ENCODE data around the gene RANBP10. TPM values are rescaled to one million over a fixed set of nuclear protein-coding genes. Genes with fewer than 3 reads are reported as not detected.

The RANBP10 gene
- total RNA-seq, 2 donors from 2014 or later: 7.8 to 8.9 TPM

GRCh38 chr16:67774457-67774853 lies 31.9 kb downstream of the RANBP10 start:
- peaks cover 14% of the 10 kb centered on the region for H3K36me3 ChIP-seq
- peaks cover 0 to 23% of the 10 kb centered on the region in 2 donors for H3K4me1 ChIP-seq
- no peaks in the 10 kb centered on the region for H3K9me3 ChIP-seq
- no peaks in the 10 kb centered on the region for H3K27me3 ChIP-seq
- H3K4me3 ChIP-seq: no peak overlapping the region
- DNase-seq (ENCODE audit: low spot score): no peak
- TF ChIP-seq CTCF (IDR thresholded peaks at IDR 0.05): no peak
- H3K27ac ChIP-seq: no peak overlapping the region

- no peak overlapping the region for H3K4me3 ChIP-seq
- no peak for TF ChIP-seq CTCF (IDR thresholded peaks at IDR 0.05)
Observed at GRCh38 chr16:67773569-67774456, 32.5 kb downstream of the RANBP10 start.

GRCh38 chr16:67773099-67773498 lies 33.3 kb downstream of the RANBP10 start:
- H3K27me3 ChIP-seq: no peaks in the 10 kb centered on the region
- no peak overlapping the region for H3K27ac ChIP-seq
- peaks cover 14% of the 10 kb centered on the region for H3K36me3 ChIP-seq
- peaks cover 0 to 22% of the 10 kb centered on the region in 2 donors for H3K4me1 ChIP-seq
- peak; percentile 66 for DNase-seq (ENCODE audit: low spot score)
- H3K4me3 ChIP-seq: no peak overlapping the region
- no peaks in the 10 kb centered on the region for H3K9me3 ChIP-seq
- no peak for TF ChIP-seq CTCF (IDR thresholded peaks at IDR 0.05)

More at GRCh38 chr16:67773569-67774456, 32.5 kb downstream of the RANBP10 start:
- Histone ChIP-seq H3K9me3 (no peaks in the 10 kb centered on the region), H3K36me3 (peaks cover 14% of the 10 kb centered on the region), H3K4me1 (peaks cover 0 to 22% of the 10 kb centered on the region in 2 donors), H3K27me3 (no peaks in the 10 kb centered on the region), H3K27ac (no peak overlapping the region)
- peak; percentile 59 for DNase-seq (ENCODE audit: low spot score)

- Histone ChIP-seq H3K4me1 (peaks cover 0 to 22% of the 10 kb centered on the region in 2 donors), H3K36me3 (peaks cover 14% of the 10 kb centered on the region), H3K27ac (no peak overlapping the region), H3K9me3 (no peaks in the 10 kb centered on the region), H3K27me3 (no peaks in the 10 kb centered on the region), H3K4me3 (no peak overlapping the region)
- TF ChIP-seq CTCF (IDR thresholded peaks at IDR 0.05): no peak
- no peak for DNase-seq (ENCODE audit: low spot score)
Observed at GRCh38 chr16:67770346-67770991, 35.9 kb downstream of the RANBP10 start.

GRCh38 chr16:67767953-67768352 lies 38.4 kb downstream of the RANBP10 start:
- TF ChIP-seq CTCF (IDR thresholded peaks at IDR 0.05): no peak
- DNase-seq (ENCODE audit: low spot score): no peak
- Histone ChIP-seq H3K9me3 (no peaks in the 10 kb centered on the region), H3K4me3 (no peak overlapping the region), H3K36me3 (peaks cover 19% of the 10 kb centered on the region), H3K4me1 (peaks cover 0 to 5% of the 10 kb centered on the region in 2 donors), H3K27ac (no peak overlapping the region), H3K27me3 (no peaks in the 10 kb centered on the region)

Measured in right atrium auricular region (tissue), 2 donors.